HG02571 (cell line): ENCODE results near the gene BCL2L1.
A peak's percentile ranks its signal among the peaks of the same experiment; 100 is the strongest.
"Not testable (repeated sequence)": the region's sequence is repeated elsewhere in the genome, so short reads cannot be mapped to it uniquely, and the experiment has no call there.

Experiments
- ATAC-seq: cut with Tn5 transposase; IDR thresholded peaks from one replicate; pipeline ENCODE4 v1.9.1; 2021; ENCODE audit warnings: mild to moderate bottlenecking, moderate library complexity; ENCODE audit not compliant: unreplicated experiment

Gene BCL2L1

DNA sequence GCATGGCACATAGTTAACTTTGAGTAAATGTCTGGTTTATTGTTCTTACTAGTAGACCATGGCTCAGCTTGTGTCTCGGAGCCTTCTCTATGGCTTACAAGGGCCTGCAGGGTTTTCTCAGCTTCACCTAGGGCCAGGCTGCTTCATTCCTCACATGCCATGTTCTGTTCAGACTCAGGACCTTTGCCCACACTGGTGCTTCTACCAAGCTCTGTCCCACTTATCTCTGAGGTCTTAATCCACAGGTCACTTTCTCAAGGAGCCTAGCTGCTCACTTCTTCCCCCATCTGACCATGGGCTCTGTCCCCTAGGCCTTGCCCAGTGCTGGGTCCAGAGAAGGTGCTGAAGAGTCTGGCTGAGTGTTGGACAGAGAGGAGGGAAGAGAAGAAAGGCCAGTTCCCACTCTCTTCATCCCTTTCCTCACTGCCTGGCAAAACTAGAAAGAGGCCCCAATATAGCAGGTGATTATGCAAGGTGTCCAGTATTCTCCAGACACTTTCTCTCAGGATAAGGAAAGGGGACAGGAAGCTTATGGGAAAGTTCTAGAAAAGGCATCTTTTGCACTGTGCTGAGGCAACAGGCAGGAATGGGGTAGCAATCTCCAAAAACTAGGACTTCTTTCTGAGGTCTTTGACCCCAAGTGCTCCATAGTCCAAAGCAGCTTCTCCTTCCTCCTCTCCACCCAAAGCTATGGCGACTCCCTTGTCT, 45.0 kb downstream of the BCL2L1 start:
- ATAC-seq, result no peak

GRCh38 chr20:31676609-31676989, 46.1 kb downstream of the BCL2L1 start:
- no peak for ATAC-seq

GRCh38 chr20:31675828-31676608, 46.6 kb downstream of the BCL2L1 start:
- no peak for ATAC-seq

- ATAC-seq, result peak; percentile 43
Measured at GRCh38 chr20:31674895-31675827, 47.5 kb downstream of the BCL2L1 start.

DNA sequence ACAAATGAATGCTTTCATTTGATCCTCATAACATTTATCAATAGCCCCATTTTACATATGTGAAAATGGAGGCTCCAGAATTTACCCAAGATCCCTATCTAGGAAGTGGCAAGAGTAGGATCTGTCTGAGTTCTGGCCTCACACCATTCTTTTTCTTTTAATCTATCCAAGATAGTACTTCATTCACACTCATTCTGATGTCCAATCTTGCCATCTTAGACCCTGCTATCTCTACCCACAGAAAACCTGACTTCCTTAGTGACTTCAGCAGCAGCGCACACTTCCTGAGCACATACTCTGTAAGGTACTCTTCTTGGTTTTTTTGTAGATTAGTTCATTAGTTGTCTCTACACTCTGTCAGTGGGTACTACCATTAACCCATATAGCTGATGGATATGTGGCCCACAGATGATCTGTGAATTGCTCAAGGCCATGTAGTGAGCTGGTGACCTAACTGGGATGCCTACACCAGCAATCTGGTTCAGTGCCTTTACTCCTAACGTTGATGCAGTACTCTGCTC, 48.7 kb downstream of the BCL2L1 start:
- ATAC-seq, result no peak

- ATAC-seq, result no peak
Measured at GRCh38 chr20:31673435-31673834, 49.2 kb downstream of the BCL2L1 start.

- no peak for ATAC-seq
Measured at GRCh38 chr20:31671324-31671723, 51.3 kb downstream of the BCL2L1 start.

DNA sequence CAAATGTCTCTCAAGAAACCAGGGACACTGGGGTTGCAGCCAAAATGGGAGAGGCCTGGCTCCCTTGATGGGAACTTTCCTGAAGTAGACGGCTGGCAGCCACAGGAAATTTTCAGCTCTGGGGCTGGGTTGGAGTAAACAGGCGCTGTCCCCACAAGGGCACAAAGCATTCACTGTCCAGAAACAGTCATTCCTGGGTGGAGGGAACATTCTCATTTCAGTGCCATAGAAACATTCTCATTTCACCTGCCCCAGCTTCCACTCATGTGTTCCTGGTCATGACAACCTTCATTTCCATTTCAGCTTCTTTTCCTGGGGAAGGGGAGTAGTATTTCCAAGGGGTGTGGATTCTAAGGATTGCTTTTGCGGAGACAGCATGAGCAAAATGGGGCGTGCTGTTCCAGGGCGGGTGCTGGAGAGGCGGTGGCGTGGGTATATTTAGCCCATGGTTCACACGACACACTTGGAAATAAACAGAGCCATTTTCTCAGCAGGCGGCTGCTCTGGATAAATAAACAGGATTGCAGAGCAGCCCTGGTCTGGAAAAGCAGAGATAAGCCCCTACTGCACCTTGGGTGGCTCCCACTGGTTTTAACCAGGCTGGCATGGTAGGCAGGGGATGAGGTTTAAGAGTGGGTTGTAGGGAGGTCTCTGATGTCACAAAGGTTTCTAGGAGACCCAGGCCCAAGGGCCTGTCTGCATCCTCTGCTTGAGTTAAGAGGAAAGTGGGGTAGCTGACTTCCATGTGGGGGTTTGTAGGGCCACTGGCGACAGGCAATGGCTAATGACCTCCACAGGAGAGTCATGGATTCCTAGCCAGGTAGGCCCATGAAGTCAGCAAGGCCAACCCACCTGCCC, 52.1 kb downstream of the BCL2L1 start:
- no peak for ATAC-seq

DNA sequence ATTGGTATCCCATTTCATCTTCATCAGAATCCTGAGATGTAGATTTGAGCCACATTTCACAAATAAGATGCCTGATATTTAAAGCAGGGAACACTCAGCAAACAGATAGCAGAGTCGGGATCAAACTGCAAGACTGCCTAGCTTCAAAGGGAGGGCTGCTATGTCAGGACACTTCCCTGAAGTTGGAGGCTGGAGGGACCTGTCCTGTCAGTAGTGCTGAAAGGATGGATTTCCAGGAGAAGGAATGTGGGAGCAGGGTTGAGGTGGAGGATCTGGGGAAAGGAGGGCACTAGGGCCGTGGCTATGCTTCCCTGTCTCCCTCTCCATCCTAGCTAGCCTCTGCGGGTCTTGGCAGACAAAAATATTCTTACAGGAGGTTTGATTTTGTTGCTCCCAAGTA, 52.8 kb downstream of the BCL2L1 start:
- ATAC-seq, result no peak

DNA sequence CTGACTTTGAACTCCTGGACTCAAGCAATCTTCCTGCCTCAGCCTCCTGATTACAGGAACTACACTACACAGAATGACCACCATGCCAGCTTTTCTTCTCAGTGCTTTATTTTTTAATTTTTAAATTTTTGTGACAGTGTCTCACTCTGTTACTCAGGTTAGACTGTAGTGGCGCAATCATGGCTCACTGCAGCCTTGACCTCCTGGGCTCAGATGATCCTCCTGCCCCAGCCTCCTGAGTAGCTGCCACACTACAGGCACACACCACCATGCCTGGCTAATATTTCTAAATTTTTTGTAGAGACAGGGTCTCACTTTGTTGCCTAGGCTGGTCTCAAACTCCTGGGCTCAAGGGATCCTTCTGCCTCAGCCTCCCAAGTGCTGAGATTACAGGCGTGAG, 53.7 kb downstream of the BCL2L1 start:
- ATAC-seq, result not testable (repeated sequence)

- no peak for ATAC-seq
Measured at GRCh38 chr20:31667315-31668285, 55.1 kb downstream of the BCL2L1 start.

DNA sequence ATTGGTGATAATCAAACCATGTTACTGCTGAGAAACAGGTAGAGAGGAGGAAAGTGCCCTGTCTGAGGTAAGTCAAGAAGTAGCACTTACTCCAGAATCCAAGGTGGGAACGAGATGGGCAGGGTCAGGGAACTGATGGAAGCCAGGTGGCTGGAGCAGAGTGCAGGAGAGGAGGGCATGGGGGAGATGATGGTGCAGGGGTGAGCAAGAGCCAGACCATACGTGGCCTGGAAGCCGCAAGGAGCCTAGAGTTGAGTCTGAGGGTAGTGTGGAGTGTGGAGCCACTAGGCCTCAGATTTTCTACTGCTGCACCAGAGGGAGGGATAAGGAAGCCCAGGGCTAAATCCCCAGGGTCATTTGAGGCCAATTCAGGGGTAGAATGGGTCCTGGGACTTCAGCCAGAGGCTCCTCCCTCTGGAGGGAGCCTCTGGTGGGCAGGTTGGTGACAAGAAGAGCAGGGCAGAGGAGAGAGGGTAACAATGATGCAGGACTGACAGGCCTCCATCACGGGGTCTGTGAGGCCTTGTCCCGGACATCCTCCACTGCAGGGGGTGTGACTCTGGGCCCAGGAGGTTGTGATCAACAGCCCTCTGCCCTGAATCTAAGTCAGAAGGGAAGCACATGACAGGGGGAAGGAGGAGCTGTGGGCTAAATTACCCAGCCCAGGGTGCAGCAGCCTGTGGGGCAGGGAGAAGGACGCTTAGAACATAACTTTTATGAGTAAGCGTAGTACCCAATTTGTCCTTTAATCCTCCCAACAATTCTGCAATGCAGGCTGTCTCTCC, 56.2 kb downstream of the BCL2L1 start:
- no peak for ATAC-seq

DNA sequence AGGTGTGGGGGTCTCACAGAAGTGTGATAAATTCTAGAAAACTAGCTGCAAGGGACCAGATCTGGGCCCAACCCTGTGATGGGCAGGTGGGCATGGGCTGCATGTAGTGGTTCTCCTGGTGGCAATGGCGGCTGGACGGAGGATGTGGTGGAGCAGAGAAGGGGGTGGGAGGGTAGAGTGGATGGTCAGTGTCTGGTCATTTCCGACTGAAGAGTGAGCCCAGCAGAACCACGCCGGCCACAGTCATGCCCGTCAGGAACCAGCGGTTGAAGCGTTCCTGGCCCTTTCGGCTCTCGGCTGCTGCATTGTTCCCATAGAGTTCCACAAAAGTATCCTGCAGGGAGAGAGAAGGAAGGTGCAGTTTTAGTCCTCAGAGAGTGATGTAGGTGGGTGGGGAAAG, 56.9 kb downstream of the BCL2L1 start:
- no peak for ATAC-seq

GRCh38 chr20:31664696-31665354, 57.8 kb downstream of the BCL2L1 start:
- ATAC-seq, result no peak

DNA sequence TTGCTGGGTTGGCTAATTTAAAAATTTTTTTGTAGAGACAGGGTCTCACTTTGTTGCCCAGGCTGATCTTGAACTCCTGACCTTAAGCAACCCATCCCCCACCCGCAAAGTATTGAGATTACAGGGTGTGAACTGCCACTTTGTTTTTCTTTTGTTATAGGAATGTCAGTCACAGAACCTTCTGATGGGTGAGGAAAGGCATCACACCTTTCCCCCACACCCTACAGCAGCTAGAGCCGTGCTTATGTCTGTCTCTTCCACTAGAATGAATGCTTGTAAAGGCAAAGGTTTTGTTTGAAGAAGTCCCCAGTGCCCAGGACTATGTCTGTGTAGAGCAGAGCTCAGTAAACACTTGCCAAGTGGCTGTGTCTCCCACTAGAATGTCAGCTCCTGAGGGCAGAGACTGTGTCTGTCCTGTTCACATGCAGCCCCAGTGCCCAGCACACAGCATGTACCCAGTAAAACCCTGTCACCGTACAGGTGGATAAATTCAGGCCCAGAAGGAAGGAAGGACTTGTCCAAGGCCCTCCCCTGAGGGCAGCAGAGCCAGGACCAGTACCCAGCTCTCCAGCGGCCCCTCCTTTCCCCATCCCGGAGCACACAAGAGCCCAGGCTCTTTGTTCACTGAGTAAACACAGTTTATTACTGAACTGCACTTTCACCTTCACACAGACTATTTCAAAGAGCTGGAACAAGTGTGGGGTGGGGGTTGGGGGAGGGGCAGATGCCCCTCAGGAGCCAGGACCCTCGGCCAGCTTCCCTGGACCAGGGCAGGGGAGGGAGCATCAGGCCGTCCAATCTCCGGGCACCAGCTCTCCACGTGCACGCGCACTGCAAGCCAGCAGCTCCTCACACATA, 58.6 kb downstream of the BCL2L1 start:
- ATAC-seq, result no peak

DNA sequence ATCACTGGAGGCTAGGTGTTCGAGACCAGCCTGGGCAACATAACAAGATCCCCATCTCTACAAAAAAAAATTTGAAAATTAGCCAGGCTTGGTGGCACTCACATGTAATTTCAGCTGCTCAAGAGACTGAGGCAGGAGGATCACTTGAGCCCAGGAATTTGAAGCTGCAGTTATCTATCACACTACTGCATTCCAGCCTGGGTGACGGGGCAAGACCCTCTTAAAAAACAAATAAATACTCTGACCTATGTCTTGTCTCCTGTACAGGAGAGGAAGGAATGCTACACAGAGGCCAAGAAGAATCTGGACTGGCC, 59.2 kb downstream of the BCL2L1 start:
- ATAC-seq, result no peak

DNA sequence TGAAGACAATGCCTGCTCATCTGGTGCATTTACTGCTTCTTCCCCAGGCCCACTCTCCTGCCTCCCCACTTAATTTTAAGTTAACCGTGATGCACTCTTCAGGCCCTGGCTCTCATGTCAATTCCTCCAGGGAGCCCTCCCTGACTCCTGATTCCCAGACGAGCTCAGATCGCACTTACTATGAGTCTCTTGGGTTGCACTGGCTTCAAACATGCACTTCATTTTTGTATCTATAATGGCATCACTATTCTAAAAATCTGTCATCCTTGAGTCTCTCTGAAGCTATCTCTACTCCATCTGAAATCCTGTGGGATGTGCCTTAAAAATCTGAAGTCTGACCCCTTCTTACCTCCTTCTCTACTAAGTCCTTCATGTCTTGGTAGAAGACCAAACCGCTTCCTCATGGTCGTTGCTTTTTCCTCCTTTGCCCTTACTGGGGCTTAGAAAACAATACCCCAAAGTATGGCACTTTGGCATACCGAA, 60.3 kb downstream of the BCL2L1 start:
- ATAC-seq, result no peak
